OCI-LY3 (cell line): ENCODE results near the gene RPL38.

ENCODE experiments used
- EZH2phosphoT487 ChIP-seq: fragments of 200-600 bp; shearing (Covaris generic); IDR thresholded peaks from 2 replicates; pipeline ENCODE4 v1.6.1; 2018; ENCODE audit warnings: antibody characterized with exemption, mixed run types, low read depth
- TF ChIP-seq, protein P1 (sequence below): fragments of 200-600, 300-600 bp; sonication (generic); IDR thresholded peaks from 2 replicates; pipeline ENCODE4 v1.5.1; 2014; ENCODE audit warnings: antibody characterized with exemption, low read length, low read depth

DNA sequence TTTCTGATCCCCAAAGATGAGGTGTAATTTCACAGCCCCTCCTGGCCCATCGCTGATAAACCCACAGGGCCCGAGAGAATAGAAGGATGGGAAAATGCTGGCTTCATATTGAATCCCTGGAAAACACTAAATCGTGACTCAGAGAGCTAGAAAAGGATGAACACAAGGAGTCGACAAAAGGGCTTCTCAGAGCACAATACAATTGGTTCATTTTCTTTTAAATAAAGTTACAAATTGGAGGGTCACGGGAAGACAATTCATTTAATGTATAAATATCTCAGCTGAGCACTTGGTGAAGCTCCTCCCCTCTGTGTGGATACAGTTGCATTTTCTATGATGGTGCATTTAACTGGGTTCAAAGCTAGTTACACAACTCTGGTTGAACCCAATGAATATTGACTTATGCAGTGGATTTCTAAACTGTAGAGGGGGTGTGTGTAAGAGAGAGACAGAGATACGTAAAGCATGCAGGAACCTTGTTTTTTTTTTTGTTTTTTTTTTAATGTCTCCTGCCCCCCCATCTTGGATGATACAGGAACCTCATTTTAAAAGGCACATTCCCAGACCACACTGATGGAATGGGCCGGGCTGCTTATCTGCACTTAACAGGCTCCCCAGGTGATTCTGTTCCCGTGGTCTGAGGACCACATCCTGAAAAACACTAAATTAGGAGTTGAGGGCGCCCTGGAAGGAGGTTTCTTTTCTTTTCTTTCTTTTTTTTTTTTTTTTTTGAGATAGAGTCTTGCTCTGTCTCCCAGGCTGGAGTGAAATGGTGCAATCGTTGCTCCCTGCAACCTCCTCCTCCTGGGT, 24.0 kb downstream of the RPL38 start:
- TF ChIP-seq, protein P1, sequence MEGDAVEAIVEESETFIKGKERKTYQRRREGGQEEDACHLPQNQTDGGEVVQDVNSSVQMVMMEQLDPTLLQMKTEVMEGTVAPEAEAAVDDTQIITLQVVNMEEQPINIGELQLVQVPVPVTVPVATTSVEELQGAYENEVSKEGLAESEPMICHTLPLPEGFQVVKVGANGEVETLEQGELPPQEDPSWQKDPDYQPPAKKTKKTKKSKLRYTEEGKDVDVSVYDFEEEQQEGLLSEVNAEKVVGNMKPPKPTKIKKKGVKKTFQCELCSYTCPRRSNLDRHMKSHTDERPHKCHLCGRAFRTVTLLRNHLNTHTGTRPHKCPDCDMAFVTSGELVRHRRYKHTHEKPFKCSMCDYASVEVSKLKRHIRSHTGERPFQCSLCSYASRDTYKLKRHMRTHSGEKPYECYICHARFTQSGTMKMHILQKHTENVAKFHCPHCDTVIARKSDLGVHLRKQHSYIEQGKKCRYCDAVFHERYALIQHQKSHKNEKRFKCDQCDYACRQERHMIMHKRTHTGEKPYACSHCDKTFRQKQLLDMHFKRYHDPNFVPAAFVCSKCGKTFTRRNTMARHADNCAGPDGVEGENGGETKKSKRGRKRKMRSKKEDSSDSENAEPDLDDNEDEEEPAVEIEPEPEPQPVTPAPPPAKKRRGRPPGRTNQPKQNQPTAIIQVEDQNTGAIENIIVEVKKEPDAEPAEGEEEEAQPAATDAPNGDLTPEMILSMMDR: no peak
- TF ChIP-seq EZH2phosphoT487: no peak
